ENCODE results near the gene MEX3A. TPM values are rescaled to one million over a fixed set of nuclear protein-coding genes. Genes with fewer than 3 reads are reported as not detected.
"Not testable (repeated sequence)": the region's sequence is repeated elsewhere in the genome, so short reads cannot be mapped to it uniquely, and the experiment has no call there.

MEX3A gene
- polyA plus RNA-seq, 1 donor: 22.5 TPM

DNA sequence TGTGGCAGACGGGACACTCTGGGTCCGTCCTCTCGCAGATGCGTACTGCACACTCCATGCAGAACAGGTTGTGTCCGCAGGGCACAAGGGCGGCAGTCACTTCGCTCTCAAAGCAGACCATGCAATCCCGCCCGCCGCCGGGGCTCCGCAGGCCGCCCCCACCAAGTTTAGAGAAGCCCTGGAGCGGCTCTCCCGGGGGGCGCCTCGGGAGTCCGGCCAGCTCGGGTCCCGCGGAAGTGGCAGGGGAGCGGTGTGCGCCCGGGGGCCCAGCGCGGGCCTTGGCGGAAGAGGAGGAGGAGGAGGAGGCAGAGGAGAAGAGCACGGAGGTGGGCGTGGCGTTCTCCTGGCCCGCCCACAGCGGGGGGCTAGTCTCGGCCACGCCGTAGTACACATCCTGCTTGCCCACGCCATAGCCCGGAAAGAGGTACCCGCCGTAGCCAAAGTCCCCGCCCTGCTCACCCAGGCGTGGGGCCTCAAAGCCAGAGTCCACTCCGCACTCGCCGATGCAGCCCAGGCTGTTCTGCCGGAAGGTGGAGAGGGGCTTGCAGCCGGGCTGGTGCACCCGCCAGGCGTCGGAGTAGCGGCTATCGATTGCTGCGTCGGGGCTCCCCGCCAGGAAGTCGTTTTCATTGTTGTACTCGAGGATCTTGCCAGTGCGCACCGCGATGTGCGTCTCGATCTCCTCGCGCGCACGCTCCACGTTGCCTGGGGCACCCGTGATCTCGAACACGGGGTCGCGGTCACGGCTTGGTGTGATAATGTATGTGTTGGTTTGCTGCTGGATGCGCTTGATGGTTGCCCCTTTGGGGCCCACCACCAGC, 5.4 kb downstream of the MEX3A start:
- peak; percentile 56 for DNase-seq

DNA sequence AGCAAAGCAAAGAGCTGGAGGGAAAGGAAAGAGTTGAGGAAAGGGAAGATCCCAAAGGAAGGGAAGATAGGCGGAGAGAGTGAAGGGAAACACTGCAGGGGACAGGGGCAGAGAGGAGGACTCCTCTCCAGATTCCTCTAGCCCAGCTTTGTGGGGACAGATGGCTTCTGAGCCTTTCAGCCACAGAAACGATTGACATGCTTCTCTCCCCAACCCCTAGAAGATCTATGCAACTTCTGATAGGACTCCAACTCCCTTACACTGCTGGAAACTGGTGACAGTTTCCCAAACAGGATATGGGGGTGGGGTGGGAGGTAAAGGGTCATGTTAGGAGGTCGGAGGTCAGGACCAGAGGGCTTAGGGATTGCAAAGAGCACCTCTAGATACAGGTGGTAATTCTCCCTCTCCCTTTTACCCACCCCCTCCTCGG, 6.5 kb downstream of the MEX3A start:
- DNase-seq: no peak

DNA sequence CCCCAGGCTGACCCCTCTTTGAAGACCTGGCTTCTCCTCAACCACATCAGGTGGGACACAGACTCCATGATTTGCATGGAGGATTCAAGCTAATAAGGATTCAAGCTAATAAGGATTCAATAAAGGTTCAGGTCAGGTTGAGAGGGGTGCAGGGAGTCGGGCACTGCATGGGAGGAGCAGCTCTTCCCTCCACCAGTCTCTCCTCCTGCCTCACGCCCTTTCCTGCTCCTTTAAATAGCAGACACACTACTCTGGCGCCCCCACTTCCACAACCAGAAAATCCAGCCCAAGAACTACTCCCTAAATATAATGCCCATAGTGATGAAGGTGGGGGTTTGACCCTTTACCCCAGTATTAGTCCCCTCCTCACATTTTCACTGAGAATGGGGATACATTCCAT, 7.1 kb downstream of the MEX3A start:
- DNase-seq: no peak

DNA sequence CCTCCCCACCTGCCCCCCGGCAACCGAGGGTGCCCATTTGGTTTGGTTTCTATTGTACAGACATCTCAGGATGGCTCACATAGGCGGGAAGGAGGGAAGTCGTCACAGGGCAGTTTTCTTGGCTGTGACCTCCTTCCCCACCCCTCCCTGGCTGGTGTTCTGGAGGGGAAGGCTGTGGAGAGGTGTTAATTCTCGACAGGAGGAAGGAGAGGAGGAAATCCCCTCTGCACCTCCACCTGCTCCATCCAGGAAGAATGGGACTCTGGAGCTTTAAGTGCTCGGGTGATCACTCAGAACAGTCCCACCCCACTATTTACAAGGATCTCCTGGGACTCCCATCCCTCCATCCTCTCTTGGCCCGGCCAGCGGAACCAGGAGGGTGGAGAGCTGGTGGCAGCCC, 7.6 kb downstream of the MEX3A start:
- no peak for DNase-seq

DNA sequence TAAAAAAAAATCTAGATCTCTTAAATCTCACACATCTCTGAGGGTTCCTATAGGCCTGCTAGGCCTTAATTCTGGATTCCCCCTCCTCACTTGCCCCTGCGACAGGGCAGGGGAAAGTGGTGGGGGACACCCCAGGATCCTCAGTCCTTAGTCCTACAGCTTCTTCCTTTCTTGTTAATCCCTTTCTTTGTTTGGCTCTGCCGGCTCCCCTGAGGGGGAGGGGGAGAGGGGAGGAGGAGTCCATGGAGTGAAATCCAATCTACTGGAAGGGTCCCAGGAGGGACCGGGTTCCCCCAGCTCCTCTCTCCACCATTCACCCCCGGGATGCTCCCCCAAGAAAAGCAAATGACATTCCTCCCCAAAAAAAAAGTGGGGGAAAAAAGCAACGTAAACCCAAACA, 8.5 kb downstream of the MEX3A start:
- DNase-seq: no peak

DNA sequence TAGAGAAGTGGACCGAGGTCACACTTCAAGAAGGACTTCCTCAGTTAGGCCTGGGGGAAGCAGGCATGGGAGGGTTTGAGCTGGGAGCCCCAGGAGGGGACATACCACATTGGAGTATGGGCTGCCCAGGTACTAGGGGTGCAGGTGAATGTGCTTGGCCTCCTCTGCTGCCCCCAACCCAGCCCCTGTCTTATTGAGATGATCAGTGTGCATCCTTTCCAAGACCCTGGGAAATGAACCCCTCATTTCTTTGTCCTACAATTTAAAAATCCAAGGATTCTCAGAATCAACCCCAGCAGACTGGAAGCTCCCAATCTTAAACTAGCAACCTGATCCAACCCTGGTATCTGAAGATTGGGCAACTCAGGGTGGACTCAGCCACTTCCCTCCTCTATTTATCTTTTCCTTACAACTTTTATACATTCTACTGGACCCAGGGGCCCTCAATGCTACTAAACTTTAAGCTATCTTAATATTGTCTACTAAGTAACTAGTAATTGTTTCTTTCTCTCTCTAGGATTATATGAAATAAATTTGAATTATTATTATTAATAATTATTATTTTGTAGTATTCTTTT, 9.1 kb downstream of the MEX3A start:
- no peak for DNase-seq

DNA sequence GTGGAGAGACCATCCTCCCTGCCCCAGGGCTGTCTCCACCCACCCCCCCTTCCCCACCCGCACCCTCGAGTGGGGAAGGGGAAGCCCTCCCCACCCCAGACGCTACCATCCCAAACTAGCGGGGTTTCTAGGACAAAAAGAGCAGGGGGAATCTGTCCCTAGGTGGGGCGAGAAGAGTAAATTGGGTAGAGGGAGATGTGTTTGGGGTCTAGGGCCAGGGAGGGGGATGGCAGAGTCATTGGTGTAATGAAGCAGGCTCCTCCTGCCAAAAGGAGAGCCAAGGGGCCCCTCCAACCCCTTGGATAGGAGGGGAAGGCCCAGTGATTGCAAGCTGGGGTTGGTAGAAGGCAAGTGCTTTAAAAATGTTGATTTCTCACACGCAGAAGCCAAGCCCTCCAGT, 10.0 kb downstream of the MEX3A start:
- DNase-seq: no peak

DNA sequence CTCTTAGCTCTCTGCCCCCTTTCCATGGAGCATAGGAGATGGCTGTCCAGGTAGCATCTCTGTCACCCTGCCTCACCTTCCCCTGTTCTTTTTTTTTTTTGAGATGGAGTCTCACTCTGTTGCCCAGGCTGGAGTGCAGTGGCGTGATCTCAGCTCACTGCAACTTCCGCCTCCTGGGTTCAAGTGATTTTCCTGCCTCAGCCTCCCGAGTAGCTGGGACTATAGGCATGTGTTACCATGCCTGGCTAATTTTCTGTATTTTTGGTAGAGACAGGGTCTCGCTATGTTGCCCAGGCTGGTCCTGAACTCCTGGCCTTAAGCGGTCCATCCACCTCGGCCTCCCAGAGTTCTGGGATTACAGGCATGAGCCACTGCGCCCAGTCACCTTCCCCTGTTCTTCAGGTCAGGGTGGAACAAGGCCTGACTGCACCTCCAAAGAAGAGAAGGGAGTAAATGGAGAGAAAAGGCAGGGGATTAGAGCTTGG, 10.9 kb downstream of the MEX3A start:
- not testable (repeated sequence) for DNase-seq

DNA sequence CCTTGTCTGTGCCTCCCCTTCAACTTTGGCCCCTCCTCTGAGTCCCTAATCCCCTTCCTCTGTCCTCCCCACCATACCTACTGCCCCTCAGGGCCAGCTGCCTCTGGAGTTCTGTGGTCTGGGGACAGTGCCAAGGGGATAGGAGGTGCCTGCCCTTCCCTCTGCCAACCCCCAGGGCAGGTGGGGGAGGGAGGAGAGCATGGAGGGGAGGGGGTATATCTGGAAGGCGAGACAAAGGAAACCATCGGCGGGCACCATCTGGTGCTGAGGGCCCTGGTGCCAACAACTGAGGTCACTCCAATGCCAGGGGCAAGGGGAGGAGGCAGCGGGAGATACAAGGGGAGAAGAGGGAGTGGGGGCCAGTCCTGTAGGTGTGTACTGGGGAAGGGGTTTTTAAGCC, 11.7 kb downstream of the MEX3A start:
- DNase-seq: no peak

DNA sequence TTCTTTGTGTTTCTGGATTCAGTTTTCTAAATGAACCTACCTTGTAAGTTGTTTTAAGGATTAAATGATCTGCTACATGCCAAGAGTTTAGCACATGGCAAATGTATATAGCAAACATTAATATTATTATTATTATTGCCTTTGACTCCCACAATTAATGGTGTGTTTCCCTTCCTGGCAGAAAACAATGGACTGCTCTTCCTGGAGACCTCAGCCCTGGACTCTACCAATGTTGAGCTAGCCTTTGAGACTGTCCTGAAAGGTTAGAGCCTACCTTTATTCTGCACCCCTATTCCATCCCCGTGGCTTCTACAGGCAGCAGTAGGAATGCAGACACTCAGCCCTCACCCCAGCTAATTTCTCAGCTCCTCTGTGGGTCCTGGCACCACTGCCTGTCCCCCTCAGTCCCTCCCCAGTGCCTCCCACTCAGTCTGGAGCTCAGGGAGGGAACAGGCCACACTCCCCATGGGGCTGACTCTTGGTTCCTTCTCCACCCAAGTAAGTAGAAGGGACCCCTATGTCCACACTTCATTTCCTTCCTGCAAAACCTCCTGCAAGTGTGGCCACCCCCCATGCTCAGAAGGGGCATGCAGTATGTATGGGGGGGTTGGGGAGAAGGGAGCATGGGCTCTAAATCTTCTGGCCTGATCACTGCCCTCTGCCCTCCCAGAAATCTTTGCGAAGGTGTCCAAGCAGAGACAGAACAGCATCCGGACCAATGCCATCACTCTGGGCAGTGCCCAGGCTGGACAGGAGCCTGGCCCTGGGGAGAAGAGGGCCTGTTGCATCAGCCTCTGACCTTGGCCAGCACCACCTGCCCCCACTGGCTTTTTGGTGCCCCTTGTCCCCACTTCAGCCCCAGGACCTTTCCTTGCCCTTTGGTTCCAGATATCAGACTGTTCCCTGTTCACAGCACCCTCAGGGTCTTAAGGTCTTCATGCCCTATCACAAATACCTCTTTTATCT, 12.5 kb downstream of the MEX3A start:
- no peak for DNase-seq

DNA sequence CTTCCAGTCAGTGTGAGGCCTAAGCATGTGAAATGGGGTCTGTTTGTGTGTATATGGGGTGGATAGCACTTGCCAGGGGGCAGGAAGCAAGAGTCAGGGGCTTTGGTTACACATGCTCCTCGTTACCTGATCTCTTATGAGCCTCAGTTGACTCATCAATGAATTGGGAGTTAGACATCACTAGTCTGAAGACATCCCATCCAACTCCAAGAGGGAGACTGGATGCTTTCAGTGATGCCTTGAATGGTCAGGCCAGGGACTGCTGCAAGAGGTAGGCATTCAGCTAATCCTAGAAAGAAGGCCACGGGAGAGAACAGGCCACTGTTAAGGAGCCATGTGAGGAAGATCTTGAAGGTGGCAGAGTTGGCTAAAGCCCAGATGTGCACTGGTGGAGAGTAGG, 15.0 kb downstream of the MEX3A start:
- no peak for DNase-seq

DNA sequence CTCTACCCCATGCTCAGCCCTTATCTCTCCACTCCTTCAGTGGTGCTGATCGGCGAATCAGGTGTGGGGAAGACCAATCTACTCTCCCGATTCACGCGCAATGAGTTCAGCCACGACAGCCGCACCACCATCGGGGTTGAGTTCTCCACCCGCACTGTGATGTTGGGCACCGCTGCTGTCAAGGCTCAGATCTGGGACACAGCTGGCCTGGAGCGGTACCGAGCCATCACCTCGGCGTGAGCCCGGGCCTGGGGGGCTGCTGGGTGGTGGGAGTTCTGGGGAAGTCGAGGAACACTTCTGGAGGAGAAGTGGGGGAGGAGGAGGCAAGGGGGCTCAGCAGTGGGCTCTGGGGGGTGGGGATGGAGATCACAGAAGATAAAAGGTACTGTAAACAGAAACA, 16.4 kb downstream of the MEX3A start:
- DNase-seq: no peak

DNA sequence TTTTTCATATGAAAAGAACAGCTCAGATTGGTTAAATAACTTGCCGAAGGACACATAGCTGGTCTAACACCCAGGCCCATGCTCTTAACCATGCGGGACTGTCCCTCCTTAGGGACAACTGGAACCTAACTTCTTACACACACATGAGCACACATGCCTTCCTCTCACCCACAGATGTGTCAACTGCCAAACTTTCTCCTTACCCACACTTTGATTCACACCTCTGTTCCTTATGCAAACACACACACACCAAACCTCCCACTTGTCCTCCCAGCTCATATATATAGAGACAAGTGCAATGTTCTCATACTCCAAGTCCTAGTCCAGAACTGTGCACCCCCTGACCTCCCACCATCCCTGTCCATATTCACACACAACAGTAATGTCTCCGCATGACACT, 17.1 kb downstream of the MEX3A start:
- no peak for DNase-seq

DNA sequence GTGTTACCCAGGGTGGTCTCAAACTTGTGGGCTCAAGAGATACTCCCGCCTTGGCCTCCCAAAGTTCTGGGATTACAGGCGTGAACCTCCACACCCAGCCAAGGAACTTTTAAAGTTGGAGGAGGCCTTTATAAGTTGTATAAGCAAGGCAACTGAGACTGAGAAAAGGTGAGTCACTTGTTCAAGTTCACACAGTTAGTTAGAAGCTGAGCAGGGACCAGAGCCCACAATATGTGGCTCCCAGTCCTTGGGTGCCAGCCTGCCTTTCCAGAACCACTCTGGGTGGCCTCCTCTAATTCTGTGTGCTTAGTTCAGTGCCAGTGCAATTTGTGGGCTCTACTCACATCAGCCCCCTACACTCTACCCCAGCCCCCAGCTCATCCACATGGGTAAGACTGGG, 17.6 kb downstream of the MEX3A start:
- no peak for DNase-seq

DNA sequence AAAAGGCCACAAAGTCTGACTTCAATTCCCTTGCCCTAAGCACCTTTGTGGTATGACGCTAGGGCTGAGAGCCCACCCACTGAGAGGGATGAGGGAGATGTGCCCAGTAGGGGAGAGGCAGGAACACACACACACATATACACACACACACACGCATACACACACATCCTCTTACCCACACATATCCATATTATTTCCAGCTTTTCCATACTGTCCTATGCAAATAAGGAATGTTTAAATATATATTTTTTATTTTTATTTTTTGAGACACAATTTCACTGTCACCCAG, 18.3 kb downstream of the MEX3A start:
- DNase-seq: no peak

DNA sequence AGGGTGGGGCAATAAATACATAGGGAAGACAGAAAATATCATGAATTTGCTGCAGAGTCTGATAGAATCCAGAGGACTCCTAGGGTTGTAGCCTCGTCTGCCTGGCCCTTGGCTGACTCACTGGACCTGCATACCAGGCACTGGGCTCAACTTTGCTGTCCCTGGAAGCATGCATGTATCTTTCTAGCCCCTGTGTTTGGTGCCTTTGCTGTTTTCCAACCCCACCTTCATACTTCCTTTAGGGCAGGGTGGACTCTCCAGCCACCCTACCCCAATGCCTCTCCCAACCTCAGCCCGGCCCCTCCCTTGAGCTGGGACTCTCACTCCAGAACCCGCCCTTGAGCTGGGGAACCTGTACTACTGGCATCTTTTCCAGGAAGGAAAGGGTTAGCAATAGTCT, 20.1 kb downstream of the MEX3A start:
- DNase-seq: no peak

DNA sequence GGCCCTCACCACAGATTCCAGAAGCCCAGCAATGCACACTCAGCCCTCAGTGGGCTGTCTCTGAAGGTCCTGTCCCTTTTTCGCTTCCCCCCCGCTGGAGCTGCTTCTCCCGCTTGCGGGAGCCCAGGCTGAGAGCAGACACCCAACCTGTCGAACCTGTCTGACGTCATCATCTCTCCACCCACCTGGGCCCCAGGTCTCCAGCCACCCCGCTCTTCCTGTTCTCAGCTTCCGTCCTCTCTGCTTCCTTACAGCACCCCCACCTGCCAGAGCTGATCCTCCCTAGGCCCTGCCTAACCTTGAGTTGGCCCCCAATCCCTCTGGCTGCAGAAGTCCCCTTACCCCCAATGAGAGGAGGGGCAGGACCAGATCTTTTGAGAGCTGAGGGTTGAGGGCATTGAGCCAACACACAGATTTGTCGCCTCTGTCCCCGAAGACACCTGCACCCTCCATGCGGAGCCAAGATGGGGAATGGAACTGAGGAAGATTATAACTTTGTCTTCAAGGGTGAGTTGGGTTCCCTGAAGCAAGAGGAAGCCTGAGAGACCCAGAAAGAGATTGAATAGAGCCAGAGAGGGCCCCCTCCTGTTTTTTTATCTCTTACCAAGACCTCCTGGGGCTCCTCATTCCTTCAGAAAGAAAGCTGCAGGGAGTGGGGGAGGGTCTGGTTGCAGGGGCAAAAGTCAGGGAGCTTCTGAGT, 21.2 kb downstream of the MEX3A start, which contains the start of gene RAB25:
TSS of gene RAB25 (plus strand) at position 224 of the 700 bp plus-strand sequence. CDS start at position 465, 241 bp downstream.
- no peak for DNase-seq

DNA sequence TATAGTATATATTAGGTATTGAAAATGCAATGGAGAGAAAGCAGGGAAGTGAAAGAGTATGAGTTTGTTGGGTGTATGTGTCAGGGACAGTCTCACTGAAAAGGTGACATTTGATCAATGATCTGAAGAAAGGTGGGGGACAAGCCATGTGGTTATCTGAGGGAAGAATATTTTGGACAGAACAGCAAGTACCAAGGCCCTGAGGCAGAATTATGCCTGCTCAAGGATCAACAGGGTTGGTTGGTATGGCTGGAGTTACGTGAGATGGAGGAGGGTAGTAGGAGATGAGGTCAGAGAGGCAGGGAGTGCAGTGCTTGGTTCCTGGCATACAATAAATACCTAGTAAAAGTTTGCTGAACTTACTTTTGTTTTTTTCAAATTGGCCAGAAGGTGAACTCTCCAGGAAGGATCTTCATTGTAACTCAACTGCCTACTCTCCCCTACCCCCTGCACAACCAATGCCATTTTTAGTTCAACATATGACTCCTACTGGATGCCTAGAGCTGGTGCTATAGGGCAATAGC, 25.9 kb downstream of the MEX3A start:
- no peak for DNase-seq

DNA sequence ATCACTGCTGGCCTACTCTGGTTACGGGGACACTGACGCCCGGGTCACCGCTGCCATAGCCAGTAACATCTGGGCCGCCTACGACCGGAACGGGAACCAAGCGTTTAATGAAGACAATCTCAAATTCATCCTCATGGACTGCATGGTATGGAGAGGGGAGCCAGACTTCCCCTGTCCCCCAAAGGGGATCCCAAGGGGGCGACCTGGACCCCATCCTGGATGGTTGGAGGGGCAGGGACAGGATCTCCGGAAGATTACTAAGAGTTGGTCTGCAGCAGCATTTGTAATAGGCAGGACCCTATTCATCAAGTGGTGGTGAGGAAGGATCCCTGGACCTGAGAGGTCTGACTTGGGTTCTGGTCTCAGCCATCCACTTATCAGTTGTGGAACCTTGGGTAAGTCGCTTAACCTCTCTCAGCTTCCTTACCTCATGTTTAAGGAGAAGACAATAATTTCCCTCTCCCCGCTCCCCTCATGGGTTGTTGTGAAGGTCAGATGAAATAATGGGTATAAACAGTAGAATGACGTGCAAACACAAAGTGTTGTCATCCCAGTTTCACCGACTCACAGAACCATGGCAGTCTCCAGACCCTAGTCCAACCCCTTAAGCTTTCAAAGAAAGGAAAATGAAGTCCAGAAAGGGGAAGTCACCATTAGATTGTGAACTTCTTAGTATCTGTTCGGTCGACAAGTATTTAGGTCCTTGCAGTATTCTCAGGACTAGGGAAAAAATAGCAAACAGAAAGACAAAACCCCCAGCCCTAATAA, 26.8 kb downstream of the MEX3A start:
- DNase-seq: no peak

DNA sequence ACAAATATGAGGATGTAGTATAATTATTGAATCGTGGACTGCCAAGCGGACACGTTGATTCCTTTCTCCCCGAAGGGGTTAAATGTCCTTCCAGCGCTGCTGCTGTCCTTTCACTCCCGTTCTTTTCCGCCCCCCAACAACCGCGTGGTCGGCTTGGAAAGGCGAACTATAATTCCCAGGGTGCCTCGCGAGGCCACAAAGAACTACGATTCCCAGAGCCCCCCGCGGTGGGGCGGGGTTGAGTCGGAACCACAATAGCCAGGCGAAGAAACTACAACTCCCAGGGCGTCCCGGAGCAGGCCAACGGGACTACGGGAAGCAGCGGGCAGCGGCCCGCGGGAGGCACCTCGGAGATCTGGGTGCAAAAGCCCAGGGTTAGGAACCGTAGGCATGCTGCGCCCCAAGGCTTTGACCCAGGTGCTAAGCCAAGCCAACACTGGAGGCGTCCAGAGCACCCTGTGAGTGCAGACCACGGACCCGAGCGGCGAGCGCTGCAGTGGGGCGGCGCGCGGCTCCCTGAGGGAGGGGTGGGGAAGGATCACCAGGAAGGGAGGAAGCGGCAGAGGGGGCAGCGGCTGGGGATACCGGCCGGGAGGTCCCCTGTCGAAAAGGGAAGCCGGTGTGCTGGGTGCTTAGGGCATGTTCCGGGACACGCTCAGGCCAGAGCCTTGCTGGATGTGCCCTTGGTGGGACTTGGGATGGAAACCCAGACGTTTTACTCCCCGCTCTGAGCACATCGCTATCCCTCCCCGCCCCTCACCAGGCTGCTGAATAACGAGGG, 27.6 kb downstream of the MEX3A start, which contains the start of gene LAMTOR2:
TSS of gene LAMTOR2 (plus strand) at position 283 of the 781 bp plus-strand sequence. CDS start at position 391, 108 bp downstream.
- peak; percentile 99 for DNase-seq

All from hindlimb muscle (tissue), 1 donor.